GM21447 (cell line): ENCODE data around the gene MTFR1L.

Experiments
- ATAC-seq: cut with Tn5 transposase; IDR thresholded peaks from one replicate; pipeline ENCODE4 v1.9.1; 2021; ENCODE audit not compliant: unreplicated experiment

The MTFR1L gene

DNA sequence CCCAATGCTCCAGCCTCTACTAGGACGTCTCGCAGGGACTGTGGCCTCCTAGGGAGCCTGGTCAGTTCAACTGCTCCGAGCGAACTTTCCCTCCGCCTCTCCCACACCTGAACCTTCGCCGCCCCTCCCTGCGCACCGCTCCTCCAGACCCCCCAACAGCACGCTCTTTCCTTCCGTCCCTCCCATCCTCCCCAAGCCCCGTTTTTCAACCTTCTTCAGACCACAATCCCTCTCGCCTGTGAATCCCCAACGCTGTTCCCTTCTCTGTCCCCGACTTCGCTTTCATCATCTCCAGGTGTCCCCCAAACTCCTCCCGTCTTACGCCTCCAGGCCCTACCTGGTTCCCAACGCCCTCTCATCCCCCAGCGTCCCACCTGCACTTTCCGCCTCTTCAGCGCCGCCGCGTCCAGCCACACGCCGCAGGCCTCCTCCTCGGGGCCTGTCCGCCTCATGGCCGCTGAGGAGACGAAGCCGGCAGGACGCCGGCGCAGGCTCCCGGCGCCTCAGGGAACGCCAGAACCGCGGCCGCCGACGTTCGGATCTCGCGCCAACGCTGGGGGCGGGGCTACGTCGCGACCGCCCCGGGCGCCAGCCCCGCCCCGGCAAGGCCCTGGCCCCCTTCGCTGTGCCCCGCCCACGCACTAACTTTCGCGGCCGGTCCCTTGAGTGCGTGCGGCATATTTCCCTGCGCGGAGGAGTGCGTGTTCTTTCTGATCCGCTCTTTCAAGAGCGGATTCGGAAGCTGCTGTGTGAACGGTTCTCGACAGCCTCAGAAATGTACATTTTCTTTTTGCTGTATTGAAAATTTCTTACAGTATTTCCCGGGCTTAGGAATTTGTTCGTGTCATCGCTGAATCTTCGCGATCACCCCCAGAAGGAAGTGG, 39.4 kb downstream of the MTFR1L start, which contains the start of gene AUNIP:
Gene AUNIP (minus strand): TSS at position 552 of the 884 bp plus-strand sequence. CDS start 100 bp downstream, at position 452.
- ATAC-seq, result peak; percentile 79

DNA sequence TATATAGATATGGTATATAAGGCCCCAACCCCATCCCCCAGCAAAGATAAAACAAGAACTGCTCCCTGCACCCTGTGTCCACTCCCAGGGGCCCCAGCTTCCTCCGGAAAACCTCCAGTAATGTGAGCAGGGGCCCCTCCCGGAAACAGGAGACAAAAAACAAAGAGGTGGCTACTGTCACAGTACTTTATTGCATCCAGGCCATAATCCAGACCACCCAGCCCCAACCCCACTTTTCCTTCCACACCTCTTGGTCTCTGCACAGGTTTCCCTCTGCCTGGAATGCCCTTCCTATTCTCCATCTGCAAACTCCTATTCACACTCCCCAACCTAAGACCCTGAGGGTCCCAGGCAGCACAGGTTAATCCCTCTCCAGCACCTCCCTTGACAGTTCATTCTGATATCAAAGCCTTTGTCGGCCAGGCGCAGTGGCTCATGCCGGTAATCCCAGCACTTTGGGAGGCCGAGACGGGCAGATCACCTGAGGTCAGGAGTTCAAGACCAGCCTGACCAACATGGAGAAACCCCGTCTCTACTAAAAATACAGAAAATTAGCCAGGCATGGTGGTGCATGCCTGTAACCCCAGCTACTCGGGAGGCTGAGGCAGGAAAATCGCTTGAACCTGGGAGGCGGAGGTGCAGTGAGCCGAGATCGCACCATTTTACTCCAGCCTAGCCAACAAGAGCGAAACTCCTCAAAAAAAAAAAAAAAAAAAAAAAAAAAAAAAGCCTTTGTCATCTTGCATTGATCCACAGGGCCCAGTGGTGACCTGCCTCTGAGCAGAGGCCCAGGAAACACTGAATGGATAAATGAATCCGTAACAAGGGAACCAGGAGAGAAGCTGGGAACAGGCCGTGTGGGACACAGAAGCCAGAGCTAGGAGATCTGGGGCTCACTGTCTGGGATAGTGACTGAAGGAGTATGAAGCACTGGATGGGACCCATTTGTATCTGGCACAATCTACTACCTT, 41.8 kb downstream of the MTFR1L start:
- ATAC-seq, result no peak

DNA sequence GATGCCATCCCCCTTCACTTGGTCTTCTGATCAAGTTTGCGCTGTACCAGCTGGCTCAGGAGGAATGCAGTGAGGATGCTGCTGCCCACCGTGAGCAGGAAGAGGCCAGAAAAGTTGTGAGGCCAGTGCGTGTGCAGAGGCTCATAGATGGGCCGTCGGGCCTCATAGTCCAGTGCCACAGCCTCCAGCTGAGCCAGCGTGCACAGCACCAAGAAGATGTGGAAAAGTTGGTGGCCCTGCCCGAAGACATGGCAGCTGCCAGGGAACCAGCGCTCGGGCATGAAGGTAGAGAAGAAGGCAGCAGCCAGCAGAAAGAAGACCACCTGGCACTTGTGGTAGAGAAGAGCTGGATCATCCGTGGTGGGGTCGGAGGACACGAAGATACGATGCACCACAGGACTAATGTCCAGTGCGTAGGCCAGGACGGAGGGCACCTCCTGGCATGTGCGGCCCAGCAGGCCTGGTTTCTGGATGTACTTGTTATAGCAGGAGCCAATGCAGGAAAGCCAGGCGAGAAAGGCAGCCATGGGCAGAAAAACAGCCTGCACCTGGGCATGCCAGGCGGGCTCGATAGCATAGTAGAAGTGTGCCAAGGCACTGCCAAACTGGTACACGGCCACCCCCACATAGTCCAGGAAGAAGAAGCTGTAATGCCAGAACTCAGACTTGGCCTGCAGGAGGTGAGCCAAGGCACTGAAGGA, 43.2 kb downstream of the MTFR1L start:
- no peak for ATAC-seq

DNA sequence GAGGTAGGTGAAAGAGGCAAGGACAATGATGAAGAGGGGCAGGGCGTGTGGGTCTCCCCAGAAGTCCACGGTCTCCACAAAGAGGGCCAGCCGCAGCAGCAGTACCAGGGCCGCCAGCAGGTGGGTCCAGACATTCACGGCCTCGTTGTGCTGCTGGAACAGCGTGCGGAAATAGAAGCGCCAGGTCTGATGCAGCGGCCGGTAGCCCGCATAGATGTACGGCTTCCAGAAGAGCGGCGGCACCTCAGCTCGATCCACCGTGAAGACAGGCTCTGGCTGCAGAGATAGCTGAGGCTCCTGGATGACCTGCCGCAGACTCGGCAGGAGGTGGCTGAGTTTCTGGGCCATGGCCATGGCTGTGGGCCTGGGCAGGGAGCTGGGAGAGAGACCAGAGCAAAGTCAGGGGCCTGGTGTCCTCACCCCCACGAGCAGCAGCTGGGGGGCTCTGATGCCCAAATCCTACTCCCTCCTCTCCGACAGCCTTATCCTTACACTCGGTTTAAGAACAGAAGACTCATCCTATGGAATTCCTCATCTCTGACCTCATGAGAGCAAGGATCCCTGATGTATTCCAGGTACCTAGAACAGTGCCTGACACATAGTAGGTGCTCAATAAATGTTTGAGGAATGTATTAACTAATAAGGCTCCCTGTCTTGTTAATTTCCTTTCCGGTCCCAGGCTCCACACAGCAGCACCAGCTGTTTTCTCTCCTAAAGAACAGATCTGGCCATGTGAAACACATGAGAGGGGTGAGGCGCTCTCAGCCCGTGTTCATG, 43.9 kb downstream of the MTFR1L start:
- no peak for ATAC-seq

DNA sequence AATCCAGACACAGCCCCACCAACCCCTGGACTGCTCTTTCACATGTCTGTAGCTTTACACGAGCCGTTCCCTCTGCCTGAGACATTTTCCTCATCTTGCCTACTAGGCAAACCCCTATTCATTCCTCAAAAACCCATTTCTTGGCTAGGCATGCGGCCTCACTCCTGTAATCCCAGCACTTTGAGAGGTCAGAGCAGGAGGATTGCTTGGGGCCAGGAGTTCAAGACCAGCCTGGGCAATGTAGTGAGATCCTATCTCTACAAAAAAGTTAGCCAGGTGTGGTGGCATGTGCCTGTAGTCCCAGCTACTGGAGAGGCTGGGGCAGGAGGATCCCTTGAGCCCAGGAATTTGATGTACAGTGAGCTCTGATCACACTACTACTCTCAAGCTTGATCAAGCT, 44.7 kb downstream of the MTFR1L start:
- ATAC-seq, result no peak

DNA sequence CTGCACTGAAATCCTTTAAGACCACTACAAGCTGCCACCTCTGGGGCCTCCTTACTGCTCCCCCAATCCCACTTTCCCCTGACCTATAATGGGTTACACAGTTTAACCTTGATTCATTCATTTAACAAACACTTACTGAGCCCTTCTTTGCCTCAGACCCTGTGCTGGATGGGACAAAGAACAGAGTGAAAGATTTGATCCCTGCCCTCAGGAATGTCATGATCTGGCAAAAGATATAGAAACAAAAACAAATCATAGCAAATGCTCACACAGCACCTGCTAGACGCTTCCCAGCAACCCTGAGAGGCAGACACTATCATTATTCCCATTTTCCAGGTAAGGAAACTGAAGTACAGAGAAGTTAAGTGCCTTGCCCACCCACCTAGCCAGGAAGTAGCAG, 46.5 kb downstream of the MTFR1L start:
- no peak for ATAC-seq

DNA sequence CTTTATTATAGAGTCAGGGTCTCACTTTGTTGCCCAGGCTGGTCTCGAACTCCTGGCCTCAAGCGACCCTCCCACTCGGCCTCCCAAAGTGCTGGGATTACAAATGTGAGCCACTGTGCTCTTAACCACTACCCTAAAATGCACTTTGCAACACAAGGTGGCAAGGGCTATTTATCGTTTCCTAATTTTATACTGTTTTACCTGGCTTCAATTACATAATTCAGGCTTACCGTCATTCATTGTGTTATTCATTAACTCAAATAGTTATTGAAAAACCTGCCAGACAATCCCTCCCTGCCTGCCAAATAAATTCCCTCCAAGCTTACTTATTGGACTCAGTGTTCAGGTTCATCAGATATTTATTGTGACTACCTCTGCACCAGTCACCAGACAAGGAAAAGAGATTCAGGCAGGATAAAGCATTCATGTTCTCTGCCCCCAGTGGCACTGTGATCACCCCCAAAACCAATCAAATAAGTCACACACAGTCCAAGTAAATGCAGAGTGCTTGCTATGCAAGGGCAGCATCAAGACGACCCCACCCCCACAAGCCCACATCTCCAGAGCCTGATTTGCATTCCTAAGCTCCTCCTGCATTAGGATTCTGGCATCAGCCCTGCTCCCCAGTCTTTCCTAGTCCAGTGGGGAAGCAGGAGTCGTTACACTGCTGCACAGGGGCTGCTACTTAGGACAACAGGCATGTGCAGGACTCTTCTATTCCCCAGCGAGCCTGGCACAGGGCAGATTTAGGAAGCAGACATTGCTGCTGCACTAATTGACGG, 47.6 kb downstream of the MTFR1L start:
- ATAC-seq, result no peak

DNA sequence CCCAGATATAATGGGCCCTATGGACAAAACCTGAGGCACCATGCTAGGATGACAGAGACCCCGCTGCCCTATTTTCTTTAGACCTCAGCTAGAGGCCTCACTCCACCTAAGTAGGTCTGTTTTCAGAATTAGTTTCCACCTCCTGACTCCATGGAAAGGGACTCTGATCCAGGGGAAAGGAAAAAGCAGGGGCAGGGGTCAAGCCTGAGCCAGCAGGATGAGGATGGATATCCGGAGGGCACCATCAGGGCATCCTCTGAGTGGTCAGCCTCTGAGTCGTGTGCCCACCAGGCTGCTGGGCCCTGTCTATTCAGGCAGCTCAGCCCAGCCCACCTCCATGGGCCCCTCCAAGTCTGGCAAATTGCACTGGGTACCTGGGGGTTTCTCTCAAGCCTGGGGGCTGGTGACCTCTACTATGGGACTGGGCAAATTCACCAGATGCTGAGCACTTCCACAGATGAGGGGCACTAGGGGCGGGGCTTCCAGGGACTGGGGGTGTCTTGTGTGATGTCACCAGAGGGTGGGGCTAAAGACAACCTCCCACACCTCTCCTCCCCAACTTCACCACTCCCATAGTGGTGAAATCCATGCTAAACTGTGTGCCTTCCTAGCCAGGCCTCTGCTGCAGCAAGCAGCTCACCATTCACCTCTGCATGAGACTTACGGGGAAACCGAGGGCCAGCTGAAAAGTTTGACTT, 50.3 kb downstream of the MTFR1L start:
- no peak for ATAC-seq

DNA sequence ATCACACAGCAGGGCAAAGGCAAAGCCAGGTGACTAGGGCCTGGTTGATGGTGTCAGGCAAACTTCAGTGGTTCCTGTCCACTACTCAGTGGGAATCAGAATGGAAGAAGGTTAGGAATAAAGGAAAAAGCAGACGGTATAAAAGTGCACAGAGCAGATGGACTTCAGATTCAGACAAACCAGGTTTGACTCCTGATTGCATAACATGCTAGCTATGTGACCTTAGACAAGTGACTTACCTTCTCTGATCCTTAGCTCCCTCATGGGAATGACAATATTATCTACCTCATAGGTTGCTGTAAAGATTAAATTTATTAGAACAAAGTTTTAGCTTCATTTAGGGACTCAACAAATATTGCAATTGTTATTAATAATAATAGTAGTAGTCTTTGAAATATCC, 50.9 kb downstream of the MTFR1L start:
- ATAC-seq, result no peak

DNA sequence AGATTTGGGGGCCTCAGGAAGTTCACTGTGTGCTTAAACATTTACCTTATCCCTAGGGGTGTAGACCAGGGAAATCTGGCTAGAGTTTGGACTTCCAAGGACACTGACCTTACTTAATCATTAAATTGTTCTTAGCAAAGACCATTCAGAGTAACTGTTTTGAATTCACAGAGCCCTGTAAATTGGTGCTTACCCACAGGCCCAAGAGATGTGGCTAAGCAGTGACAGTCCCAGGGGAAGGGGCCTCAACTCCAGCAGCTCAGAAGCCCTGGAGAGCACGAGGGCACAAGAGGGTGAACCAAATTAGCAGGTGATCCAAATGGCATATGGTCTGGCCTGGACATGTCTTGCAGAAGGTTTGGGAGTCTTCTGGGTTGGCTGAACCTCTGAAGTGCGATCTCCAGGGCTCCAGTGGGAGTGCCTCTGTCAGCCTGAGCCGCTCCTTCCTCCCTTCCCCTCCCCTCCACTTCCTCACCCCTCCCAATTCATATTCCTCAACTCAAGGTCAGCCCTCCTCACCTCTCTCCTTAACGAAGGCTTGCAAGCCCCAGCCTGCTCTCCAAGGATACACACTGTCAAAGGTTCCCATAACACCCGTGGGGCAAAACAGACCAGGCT, 51.4 kb downstream of the MTFR1L start:
- no peak for ATAC-seq

DNA sequence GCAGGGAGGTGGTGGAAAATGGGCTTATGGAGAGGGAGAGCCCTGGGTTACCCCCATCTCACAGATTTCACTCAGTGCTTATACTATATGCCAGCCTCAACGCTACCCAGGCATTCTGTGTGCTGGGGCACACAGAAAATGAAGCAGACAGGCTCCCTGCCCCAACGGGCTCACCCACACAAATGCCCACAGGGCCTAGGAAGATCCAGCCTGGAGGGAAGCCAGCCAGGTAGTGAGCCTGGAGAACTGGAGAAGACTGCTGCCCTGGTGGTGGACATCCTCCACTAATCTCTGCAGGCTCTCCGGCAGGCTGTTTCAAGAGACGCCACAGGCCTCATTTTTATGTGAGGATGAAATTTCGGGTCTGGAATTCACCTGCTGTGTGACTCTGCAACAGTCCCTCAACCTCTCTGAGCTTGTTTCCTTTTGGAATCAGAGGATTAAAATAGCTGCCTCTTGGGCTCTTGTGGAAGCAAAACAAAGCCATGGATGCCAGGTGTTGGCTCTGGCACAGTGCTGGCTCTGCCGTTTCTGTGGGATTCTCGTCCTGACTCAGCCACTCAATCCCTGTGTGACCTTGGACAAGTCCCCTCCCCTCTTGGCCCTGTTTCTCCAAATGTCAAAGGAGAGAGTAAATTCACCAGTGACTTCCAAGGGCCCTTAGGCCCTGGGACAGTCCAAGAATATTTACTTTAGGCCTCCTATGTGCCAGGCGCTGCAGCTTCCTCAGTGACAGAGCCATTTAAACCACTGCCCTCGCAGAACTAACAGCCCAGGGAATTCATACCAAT, 52.1 kb downstream of the MTFR1L start:
- ATAC-seq, result no peak

DNA sequence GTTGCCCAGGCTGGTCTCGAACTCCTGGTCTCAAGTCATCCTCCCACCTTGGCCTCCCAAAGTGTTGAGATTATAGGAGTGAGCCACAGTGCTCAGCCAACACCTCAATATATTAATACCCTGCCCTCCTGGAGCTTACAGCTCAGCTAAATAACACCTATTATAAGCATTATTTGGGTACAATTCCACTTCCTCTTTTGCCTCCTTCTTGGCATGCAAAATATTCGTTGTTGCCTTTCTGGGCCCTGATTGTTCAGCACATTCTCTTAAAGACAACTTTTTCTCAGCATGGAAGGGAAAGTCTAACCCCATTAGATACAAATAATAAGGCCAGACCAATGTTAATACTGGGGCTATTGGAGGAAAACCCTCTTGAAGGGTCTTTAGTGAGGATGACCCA, 53.0 kb downstream of the MTFR1L start:
- no peak for ATAC-seq

DNA sequence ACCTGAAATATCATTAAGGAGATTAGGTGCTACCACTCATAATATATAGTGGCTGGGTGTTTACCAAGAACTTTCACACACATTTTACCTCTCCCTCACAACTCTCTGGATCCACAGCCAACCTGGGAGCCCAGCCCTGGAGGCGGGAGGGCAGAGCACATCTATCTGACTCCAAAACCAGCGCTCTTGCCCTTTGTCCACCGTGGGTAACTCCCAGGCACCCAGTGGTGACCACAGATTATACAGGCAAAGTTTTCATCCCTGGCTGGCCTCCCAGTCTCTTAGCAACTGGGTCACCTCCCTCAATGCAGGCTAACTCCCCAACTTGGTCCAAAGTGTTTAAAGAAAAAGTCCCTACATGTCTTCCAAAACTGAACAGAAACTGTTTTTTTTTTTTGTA, 53.4 kb downstream of the MTFR1L start:
- no peak for ATAC-seq

DNA sequence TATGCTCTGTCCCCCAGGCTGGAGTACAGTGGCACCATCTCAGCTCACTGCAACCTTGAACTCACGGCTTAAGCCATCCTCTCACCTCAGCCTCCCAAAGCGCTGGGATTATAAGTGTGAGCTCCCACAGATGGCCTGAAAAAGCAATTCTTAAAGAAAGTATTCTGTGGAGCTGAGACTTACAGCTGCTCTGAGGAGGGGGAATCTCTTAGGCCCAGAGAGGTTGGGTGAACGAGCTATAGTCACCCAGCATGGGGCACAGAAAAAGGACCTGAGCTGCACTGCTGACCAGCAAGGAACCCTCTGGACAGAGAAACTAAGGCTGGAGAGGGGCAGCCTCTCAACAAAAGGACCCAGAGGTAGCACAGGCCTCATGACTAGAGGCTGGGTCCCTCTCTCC, 54.5 kb downstream of the MTFR1L start:
- no peak for ATAC-seq

DNA sequence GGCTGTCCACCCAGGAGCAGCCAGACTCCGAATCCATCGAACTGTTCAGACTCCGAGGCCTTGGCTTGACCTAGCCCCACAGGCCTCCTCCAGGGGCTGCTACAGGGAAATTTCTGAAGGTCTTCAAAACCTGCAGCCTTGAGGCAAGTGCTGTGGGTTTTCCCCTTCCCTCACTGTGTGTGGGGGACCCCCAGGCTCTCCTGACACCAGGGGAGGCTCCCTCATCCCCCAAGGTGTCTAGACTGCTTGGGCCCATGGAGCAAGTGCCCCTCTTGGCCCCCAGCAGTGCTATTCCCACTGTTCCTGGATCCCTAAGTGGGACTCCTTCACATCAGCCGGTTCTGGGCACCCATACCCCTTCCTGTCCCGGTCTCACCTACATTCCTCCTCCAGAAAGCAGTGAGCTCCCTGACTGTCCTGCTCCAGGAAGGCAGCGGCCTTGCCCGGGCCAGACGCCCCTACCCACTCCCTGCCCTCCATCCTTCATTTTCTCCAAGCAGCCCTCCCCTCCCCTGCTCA, 54.9 kb downstream of the MTFR1L start:
- peak; percentile 3 for ATAC-seq

DNA sequence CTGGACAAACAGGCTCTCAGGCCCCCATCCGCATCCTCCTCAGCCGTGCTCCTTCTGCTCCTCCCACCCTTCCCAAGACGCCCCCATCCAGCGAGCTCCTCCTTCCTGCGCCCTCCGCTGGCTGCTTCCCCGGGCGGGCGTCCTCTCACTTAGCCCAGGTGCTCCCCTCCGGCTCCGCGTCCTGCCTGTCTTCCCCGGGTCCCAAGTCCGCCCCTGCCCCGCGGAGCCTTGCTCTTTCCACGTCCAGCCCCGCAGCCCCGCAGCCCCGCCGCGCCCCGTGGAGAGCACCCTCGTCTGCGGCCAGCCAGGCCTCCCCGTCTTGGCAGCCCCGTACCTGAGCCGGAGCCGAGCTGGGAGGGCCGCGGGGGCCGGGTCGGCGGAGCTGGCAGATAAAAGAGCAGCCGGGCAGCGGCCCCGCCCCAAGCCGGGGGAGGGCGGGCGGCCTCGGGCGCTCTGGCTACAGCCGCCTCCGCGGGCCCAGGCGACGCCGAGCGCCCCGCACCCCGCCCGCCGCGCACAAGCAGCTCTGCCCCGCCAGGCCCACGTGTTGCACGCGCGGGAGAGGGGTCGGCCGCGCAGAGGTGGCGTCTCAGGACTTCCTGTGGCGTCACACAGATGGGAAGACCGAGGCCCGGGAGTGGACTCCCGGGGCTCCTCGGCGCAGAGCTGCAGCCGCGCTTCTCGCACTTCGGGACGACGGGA, 55.6 kb downstream of the MTFR1L start, which contains the start of gene PAQR7:
Gene PAQR7 (minus strand): TSS at position 555 of the 702 bp plus-strand sequence. CDS start 11,869 bp downstream, outside the sequence.
- ATAC-seq, result peak; percentile 39
